ENCODE measurements around the gene MLLT6. TPM values are rescaled to one million over a fixed set of nuclear protein-coding genes. Genes with fewer than 3 reads are reported as not detected.

MLLT6 gene
- total and polyA plus RNA-seq, 10 of the 15 experiments (the other 5 are each of a cell fraction or from before 2014, with no cell fraction given) = 4.8 to 105 (median 36.3) TPM

DNA sequence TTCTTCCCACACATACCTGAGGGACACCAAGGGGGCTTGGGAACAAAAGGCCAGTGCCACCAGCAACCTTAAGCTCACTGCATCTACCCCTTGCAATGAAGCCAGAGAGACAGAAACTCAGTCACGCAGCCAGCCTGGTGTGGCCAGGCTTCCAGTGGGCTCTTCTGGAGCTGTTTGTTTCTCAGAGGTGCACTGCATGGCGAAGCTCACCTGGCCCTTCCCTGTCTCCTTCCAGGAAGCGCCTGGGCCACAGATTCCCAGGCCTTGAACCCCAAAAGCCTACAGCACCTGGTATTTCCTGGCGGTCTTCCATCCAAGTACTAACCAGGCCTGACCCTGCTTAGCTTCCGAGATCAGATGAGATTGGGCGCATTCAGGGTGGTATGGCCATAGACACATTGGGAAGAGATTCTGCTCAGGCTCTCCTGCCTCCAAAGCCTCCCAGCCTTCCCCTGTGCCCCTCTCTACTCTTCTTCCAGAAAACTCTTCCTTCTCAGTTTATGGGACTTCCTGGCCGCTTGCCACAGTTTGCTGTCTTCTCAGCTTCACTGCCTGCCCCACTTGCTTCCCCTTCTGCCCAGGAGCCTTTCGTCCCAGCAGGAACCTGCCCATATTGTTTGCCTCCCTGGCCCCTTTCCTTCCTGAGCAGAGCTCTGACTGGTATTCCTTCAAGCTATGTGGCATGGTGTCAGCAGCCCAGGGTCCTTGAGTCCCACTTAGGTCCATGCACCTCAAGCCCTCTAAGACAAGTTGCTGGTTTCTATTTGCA is 26.6 kb downstream of the MLLT6 start:
- CTCF ChIA-PET = interaction anchor here (0.6 to 3.3 kb wide), 15 partner anchors 12 to 174 kb away, joined by 3 to 56 read pairs (median 4); partner anchors contain the start of genes EPOP, PCGF2 and PIP4K2B
- Histone ChIP-seq H3K4me3 (peak overlapping the region; percentile 90), H3K4me1 (ENCODE audit: control insufficient read depth, insufficient read depth, low read length) (peaks cover 37% of the 10 kb centered on the region), H3K4me2 (ENCODE audit: control insufficient read depth, insufficient read depth) (peak overlapping the region; percentile 95), H3K27me3 (replicated peaks in 1 of 2; ENCODE audit: control insufficient read depth in 2 of 2, insufficient read depth in 2 of 2, low read length in 1 of 2) (no peaks in the 10 kb centered on the region), H2AFZ (ENCODE audit: control insufficient read depth, low read depth, low read length) (no peak overlapping the region), H3K79me2 (ENCODE audit: control insufficient read depth, insufficient read depth, low read length) (peaks cover 13% of the 10 kb centered on the region), H4K20me1 (ENCODE audit: control insufficient read depth, insufficient read depth) (no peaks in the 10 kb centered on the region), H3K9ac (ENCODE audit: control insufficient read depth, insufficient read depth, low read length) (peak overlapping the region; percentile 73; the same call in 1 of the 2 replicates), H3K36me3 (ENCODE audit: control insufficient read depth in 2 of 2, insufficient read depth in 2 of 2, low read length in 1 of 2) (peaks cover 0 to 12% of the 10 kb centered on the region in 2 experiments; a peak in 3 of 4 replicates), H3K27ac (ENCODE audit: control insufficient read depth, insufficient read depth) (no peak overlapping the region), H3K9me3 (replicated peaks; ENCODE audit: control insufficient read depth, insufficient read depth, low read length) (no peaks in the 10 kb centered on the region; the same call in 2 of the 3 replicates)
- FAIRE-seq (no peak), ATAC-seq (no peak), DNase-seq (ENCODE audit: low read depth, low spot score) (no peak)
- TF ChIP-seq BACH1 (IDR thresholded peaks at IDR 0.05; ENCODE audit: borderline replicate concordance) (no peak), IKZF2 (IDR thresholded peaks at IDR 0.05) (no peak), RAD21 (IDR thresholded peaks at IDR 0.05; ENCODE audit: insufficient read depth, low read depth, low read length) (no peak), BCL11A (IDR thresholded peaks at IDR 0.05; ENCODE audit: low read depth, low read length) (no peak), CBFB (IDR thresholded peaks at IDR 0.05; ENCODE audit: low read depth) (no peak)
- TF ChIP-seq, protein P1, sequence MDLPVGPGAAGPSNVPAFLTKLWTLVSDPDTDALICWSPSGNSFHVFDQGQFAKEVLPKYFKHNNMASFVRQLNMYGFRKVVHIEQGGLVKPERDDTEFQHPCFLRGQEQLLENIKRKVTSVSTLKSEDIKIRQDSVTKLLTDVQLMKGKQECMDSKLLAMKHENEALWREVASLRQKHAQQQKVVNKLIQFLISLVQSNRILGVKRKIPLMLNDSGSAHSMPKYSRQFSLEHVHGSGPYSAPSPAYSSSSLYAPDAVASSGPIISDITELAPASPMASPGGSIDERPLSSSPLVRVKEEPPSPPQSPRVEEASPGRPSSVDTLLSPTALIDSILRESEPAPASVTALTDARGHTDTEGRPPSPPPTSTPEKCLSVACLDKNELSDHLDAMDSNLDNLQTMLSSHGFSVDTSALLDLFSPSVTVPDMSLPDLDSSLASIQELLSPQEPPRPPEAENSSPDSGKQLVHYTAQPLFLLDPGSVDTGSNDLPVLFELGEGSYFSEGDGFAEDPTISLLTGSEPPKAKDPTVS (IDR thresholded peaks at IDR 0.05; ENCODE audit: low read depth, low read length) = no peak
- POLR2A ChIA-PET = interaction anchor here (0.5 to 2.1 kb wide), 5 partner anchors 25 to 665 kb away, joined by 3 to 19 read pairs (median 4); partner anchors contain the start of gene EPOP
- intact Hi-C loops (cut with micrococcal nuclease; ENCODE audit: unreplicated experiment) (loop anchor here (2.0 kb wide), 1 partner anchor 29 kb away; no protein-coding TSS in a partner anchor), in situ Hi-C loops (cut with MboI) (loop anchor here (5.0 kb wide), 1 partner anchor 54 kb away; no protein-coding TSS in a partner anchor)
- RAD21 ChIA-PET (ENCODE audit: unreplicated experiment) = interaction anchor here (0.8 to 3.6 kb wide), 4 partner anchors 20 to 174 kb away, joined by 3 to 32 read pairs (median 12); partner anchors contain the start of genes EPOP, MLLT6 and PSMB3
- SMC1A ChIA-PET (ENCODE audit: uncharacterized antibody, unreplicated experiment) = interaction anchor here (1.1 to 2.3 kb wide), 4 partner anchors 52 to 174 kb away, joined by 3 to 27 read pairs (median 4); no protein-coding TSS in a partner anchor
- no TSS peak for BruUV-seq (replicated peaks)
- 91% methylated on average over 8 of the region's 8 CpGs for WGBS (ENCODE audit: insufficient coverage, insufficient replicate concordance, low lambda C conversion rate, missing lambda C conversion rate)
